ENCODE measurements around the gene OR10A3. TPM values are rescaled to one million over a fixed set of nuclear protein-coding genes. Genes with fewer than 3 reads are reported as not detected.
A peak's percentile ranks its signal among the peaks of the same experiment; 100 is the strongest.

Gene OR10A3
- polyA plus RNA-seq, 1 donor = 0.04 TPM

DNA sequence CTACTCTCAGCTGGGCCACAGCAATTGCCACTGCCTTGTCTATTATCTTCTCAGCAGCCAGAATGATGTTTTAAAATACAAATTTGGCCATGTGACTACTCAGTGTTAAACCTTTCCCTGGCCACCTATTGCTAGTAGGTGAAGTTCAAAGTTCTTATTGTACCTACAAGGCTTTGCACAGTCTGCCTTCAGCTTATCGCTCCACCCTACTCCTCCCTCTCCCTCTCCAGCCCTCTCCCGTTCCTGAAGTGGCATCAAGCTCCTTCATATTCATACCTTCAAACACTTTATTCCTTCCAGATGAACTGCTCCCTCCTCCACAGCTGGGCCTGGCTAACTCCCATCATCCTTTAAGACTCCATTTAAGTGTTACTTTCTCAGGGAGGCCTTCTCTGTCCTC, 47.7 kb downstream of the OR10A3 start:
- H3K27me3 ChIP-seq (ENCODE audit: control insufficient read depth, insufficient read depth, low read length) = peaks cover 4% of the 10 kb centered on the region
- no peaks in the 10 kb centered on the region for H3K36me3 ChIP-seq (ENCODE audit: control insufficient read depth, insufficient read depth, low read length)
- H3K4me1 ChIP-seq (ENCODE audit: control insufficient read depth, insufficient read depth, low read length) = peaks cover 18% of the 10 kb centered on the region
- H3K27ac ChIP-seq (ENCODE audit: low read length) = peak overlapping the region; percentile 84
- H3K4me3 ChIP-seq (ENCODE audit: low read length) = no peak overlapping the region
- no peaks in the 10 kb centered on the region for H3K9me3 ChIP-seq (ENCODE audit: control insufficient read depth, low read depth, low read length)
- 28% methylated on average over 2 of the region's 2 CpGs for WGBS (ENCODE audit: insufficient coverage, low lambda C conversion rate)
- peak; percentile 72 to 90 for DNase-seq

DNA sequence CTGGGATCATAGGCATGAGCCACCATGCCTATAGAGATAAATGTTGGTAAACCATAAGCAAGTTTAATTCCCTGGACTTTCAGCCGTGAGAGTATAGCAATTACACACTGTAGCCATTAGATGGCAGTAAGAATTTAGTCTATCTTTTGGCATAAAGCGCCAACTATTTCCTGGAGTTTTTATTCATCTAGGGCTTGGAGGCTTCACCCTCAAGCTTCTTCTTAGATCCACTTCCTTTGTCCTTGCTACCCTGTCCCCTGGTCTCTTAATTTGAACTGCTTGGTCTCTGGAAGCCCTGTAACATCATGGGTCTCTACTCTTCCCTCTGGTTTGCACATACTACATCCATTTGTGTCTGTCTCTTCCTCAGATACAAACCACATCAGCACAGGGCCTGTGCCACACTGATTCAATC, 48.7 kb downstream of the OR10A3 start:
- peaks cover 18% of the 10 kb centered on the region for H3K4me1 ChIP-seq (ENCODE audit: control insufficient read depth, insufficient read depth, low read length)
- H3K27me3 ChIP-seq (ENCODE audit: control insufficient read depth, insufficient read depth, low read length) = peaks cover 5% of the 10 kb centered on the region
- H3K9me3 ChIP-seq (ENCODE audit: control insufficient read depth, low read depth, low read length) = no peaks in the 10 kb centered on the region
- H3K36me3 ChIP-seq (ENCODE audit: control insufficient read depth, insufficient read depth, low read length) = no peaks in the 10 kb centered on the region
- peak; percentile 47 to 71 for DNase-seq
- H3K4me3 ChIP-seq (ENCODE audit: low read length) = no peak overlapping the region
- WGBS (ENCODE audit: insufficient coverage, low lambda C conversion rate) = no CpG with 5 or more reads among the region's 2 CpGs
- H3K27ac ChIP-seq (ENCODE audit: low read length) = peak overlapping the region; percentile 84

DNA sequence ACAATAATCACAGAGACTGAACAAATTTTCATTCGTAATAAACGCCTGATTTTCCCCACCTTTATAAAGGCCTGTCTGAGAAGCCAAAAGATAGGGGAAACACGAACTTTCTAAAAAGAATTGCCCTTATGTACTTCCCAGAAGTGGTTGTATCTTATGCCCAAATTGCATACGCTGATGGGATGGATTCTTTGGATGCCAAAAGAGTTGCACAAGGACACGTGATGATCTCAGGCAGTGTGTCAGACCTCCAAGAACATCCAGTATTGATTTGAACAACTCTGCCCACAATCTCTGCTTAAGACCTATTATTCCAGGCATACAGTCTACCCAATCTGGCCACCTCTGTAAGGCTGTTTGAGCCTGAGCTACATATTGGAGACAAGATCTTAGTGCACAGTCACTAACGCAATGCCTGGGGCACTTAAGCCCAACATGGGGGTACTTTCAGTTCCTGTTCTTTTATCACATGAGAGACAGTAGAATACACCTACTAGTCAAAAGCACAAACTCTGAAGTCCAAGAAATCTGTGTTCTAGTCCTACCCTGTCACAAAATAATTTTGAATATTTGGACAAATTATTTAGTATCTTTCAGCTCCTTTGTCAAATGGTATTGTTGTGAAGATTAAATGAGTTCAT, 49.3 kb downstream of the OR10A3 start:
- Histone ChIP-seq H3K27ac (ENCODE audit: low read length) (no peak overlapping the region), H3K9me3 (ENCODE audit: control insufficient read depth, low read depth, low read length) (no peaks in the 10 kb centered on the region), H3K36me3 (ENCODE audit: control insufficient read depth, insufficient read depth, low read length) (no peaks in the 10 kb centered on the region), H3K4me3 (ENCODE audit: low read length) (no peak overlapping the region), H3K4me1 (ENCODE audit: control insufficient read depth, insufficient read depth, low read length) (peaks cover 18% of the 10 kb centered on the region), H3K27me3 (ENCODE audit: control insufficient read depth, insufficient read depth, low read length) (peaks cover 5% of the 10 kb centered on the region)
- WGBS (ENCODE audit: insufficient coverage, low lambda C conversion rate) = no CpG with 5 or more reads among the region's 6 CpGs
- no peak for DNase-seq

DNA sequence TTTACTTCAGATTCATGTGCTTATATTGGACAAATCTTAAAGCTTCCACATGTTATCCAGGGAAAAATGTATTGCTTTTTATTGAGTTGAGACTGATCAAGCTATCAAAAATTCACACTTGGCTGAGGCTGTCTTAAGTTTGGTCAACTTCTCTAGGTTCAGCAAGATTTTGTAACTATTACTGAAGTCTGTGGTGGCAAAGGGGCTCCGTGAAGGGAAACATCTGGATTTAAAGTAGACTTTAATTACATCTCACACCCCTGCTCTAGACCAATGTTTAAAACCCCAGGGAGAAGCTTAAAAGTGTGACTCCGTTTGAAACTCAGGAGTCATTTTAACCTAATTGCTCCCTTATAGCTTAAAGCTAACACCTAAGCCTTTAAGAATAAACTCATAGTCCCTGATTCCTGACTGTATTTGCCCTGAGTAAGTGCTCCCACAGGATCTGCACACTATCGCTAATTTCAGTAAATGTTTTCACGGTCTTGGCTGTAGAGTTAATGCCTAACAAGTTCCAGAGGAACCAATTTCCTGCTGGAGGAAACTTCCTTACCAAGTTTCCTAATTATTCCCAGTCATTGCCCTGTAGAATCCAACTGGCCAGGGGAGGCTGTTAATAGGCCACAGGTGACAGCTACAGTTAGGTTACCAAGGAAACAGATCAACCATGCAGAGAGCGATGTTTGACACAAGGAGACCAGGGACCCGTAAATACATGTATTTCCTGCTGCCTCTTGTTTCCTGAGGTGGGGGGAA, 50.9 kb downstream of the OR10A3 start:
- H3K27ac ChIP-seq (ENCODE audit: low read length) = no peak overlapping the region
- no peaks in the 10 kb centered on the region for H3K36me3 ChIP-seq (ENCODE audit: control insufficient read depth, insufficient read depth, low read length)
- WGBS (ENCODE audit: insufficient coverage, low lambda C conversion rate) = no CpG with 5 or more reads among the region's 6 CpGs
- no peak overlapping the region for H3K4me3 ChIP-seq (ENCODE audit: low read length)
- H3K9me3 ChIP-seq (ENCODE audit: control insufficient read depth, low read depth, low read length) = no peaks in the 10 kb centered on the region
- H3K4me1 ChIP-seq (ENCODE audit: control insufficient read depth, insufficient read depth, low read length) = peaks cover 18% of the 10 kb centered on the region
- no peak for DNase-seq
- H3K27me3 ChIP-seq (ENCODE audit: control insufficient read depth, insufficient read depth, low read length) = peaks cover 9% of the 10 kb centered on the region

DNA sequence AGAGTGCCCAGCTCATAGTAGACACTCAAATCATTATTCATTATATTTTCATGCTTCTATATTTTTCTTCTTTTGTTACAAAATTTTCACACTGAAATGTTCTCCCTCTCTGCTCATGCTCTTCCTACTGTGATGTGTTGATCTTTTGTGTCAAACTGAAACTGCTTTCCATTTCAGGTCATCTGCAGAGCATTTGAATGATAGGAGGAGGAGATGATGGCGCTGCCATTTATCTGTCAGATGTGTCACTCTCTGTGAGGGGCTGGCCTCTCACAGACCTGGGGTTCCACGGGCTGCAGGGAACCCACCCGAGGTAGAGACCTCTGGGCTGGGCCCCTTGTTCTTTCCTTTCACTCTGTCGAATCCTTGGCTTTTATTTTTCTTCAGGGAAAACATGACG, 51.5 kb downstream of the OR10A3 start:
- Histone ChIP-seq H3K4me3 (ENCODE audit: low read length) (no peak overlapping the region), H3K27ac (ENCODE audit: low read length) (no peak overlapping the region), H3K27me3 (ENCODE audit: control insufficient read depth, insufficient read depth, low read length) (peaks cover 9% of the 10 kb centered on the region), H3K36me3 (ENCODE audit: control insufficient read depth, insufficient read depth, low read length) (no peaks in the 10 kb centered on the region), H3K4me1 (ENCODE audit: control insufficient read depth, insufficient read depth, low read length) (peaks cover 15% of the 10 kb centered on the region), H3K9me3 (ENCODE audit: control insufficient read depth, low read depth, low read length) (no peaks in the 10 kb centered on the region)
- no peak for DNase-seq
- WGBS (ENCODE audit: insufficient coverage, low lambda C conversion rate) = 83% methylated on average over 2 of the region's 5 CpGs

Other genes with a start within 250 kb of the OR10A3 start
- 0.06 TPM for gene OVCH2, start 235.2 kb downstream of the OR10A3 start, polyA plus RNA-seq
- not detected for gene OR5P2, start 144.8 kb downstream of the OR10A3 start, polyA plus RNA-seq
- not detected for gene OR5P3, start 110.9 kb downstream of the OR10A3 start, polyA plus RNA-seq
- gene OR10A6, start 10.4 kb downstream of the OR10A3 start, polyA plus RNA-seq = 0.06 TPM
- not detected for gene NLRP10, start 23.7 kb upstream of the OR10A3 start, polyA plus RNA-seq
- 357 TPM for gene EIF3F, start 45.6 kb upstream of the OR10A3 start, polyA plus RNA-seq
- gene TUB, start 139.5 kb upstream of the OR10A3 start, polyA plus RNA-seq = 15.2 TPM
- 9.0 TPM for gene RIC3, start 227.3 kb upstream of the OR10A3 start, polyA plus RNA-seq